ENCODE data around the gene POLR2J. TPM values are rescaled to one million over a fixed set of nuclear protein-coding genes. Genes with fewer than 3 reads are reported as not detected.

Gene POLR2J
- total RNA-seq, 1 donor from 2014 or later = 36.2 TPM

- DNase-seq (ENCODE audit: low read depth) = no peak
- no peak for TF ChIP-seq CTCF (IDR thresholded peaks at IDR 0.05; ENCODE audit: insufficient read depth, low read length, poor library complexity, severe bottlenecking)
- H3K36me3 ChIP-seq (ENCODE audit: control insufficient read depth, insufficient read depth, low read length) = peaks cover 3% of the 10 kb centered on the region
- no peak overlapping the region for H3K4me3 ChIP-seq (ENCODE audit: low read depth, low read length)
- H3K27me3 ChIP-seq (ENCODE audit: control insufficient read depth, insufficient read depth, low read length) = no peaks in the 10 kb centered on the region
Measured at GRCh38 chr7:102426268-102427018, 52.3 kb downstream of the POLR2J start.

GRCh38 chr7:102425639-102426267 lies 53.0 kb downstream of the POLR2J start:
- Histone ChIP-seq H3K4me3 (ENCODE audit: low read depth, low read length) (no peak overlapping the region), H3K27me3 (ENCODE audit: control insufficient read depth, insufficient read depth, low read length) (no peaks in the 10 kb centered on the region), H3K36me3 (ENCODE audit: control insufficient read depth, insufficient read depth, low read length) (peaks cover 3% of the 10 kb centered on the region)
- no peak for TF ChIP-seq CTCF (IDR thresholded peaks at IDR 0.05; ENCODE audit: insufficient read depth, low read length, poor library complexity, severe bottlenecking)
- DNase-seq (ENCODE audit: low read depth) = no peak

- no peak for TF ChIP-seq CTCF (IDR thresholded peaks at IDR 0.05; ENCODE audit: insufficient read depth, low read length, poor library complexity, severe bottlenecking)
- peaks cover 3% of the 10 kb centered on the region for H3K36me3 ChIP-seq (ENCODE audit: control insufficient read depth, insufficient read depth, low read length)
- no peaks in the 10 kb centered on the region for H3K27me3 ChIP-seq (ENCODE audit: control insufficient read depth, insufficient read depth, low read length)
- H3K4me3 ChIP-seq (ENCODE audit: low read depth, low read length) = no peak overlapping the region
- DNase-seq (ENCODE audit: low read depth) = no peak
Measured at GRCh38 chr7:102424787-102425218, 53.9 kb downstream of the POLR2J start.

GRCh38 chr7:102424129-102424551 lies 54.6 kb downstream of the POLR2J start:
- Histone ChIP-seq H3K36me3 (ENCODE audit: control insufficient read depth, insufficient read depth, low read length) (peaks cover 3% of the 10 kb centered on the region), H3K27me3 (ENCODE audit: control insufficient read depth, insufficient read depth, low read length) (no peaks in the 10 kb centered on the region), H3K4me3 (ENCODE audit: low read depth, low read length) (no peak overlapping the region)
- no peak for TF ChIP-seq CTCF (IDR thresholded peaks at IDR 0.05; ENCODE audit: insufficient read depth, low read length, poor library complexity, severe bottlenecking)
- no peak for DNase-seq (ENCODE audit: low read depth)

Other genes with a start within 250 kb of the POLR2J start
- gene SH2B2, start 192.1 kb downstream of the POLR2J start, total RNA-seq = 10.0 and 11.4 TPM in 2 replicates
- not detected in 2 replicates for gene SPDYE6, start 122.5 kb downstream of the POLR2J start, total RNA-seq
- 25.3 and 31.5 TPM in 2 replicates for gene PRKRIP1, start 82.6 kb downstream of the POLR2J start, total RNA-seq
- gene ORAI2, start 45.3 kb downstream of the POLR2J start, total RNA-seq = 47.2 and 56.2 TPM in 2 replicates
- gene ALKBH4, start 14.1 kb downstream of the POLR2J start, total RNA-seq = 12.5 and 50.8 TPM in 2 replicates
- gene LRWD1, start 13.9 kb downstream of the POLR2J start, total RNA-seq = 22.9 and 38.0 TPM in 2 replicates
- gene RASA4B, start 38.9 kb upstream of the POLR2J start, total RNA-seq = 7.6 and 7.7 TPM in 2 replicates
- gene UPK3BL2, start 64.8 kb upstream of the POLR2J start, total RNA-seq = 2.1 and 4.3 TPM in 2 replicates
- not detected in 2 replicates for gene SPDYE2, start 72.3 kb upstream of the POLR2J start, total RNA-seq
- gene POLR2J3, start 93.7 kb upstream of the POLR2J start, total RNA-seq = 10.4 and 14.4 TPM in 2 replicates
- gene RASA4, start 137.8 kb upstream of the POLR2J start, total RNA-seq = 11.2 and 14.2 TPM in 2 replicates
- gene UPK3BL1, start 163.9 kb upstream of the POLR2J start, total RNA-seq = 17.9 and 19.6 TPM in 2 replicates
- not detected in 2 replicates for gene SPDYE2B, start 171.4 kb upstream of the POLR2J start, total RNA-seq
- 0.14 and 1.2 TPM in 2 replicates for gene POLR2J2, start 192.7 kb upstream of the POLR2J start, total RNA-seq

Data from kidney epithelial cell (primary cell).